Smooth muscle cell (in vitro differentiated cells): Measurements from ENCODE around the gene ERCC5. TPM values are rescaled to one million over a fixed set of nuclear protein-coding genes. Genes with fewer than 3 reads are reported as not detected.

ENCODE experiments used
- DNase-seq: peaks from one replicate; lab custom pipeline; 2025; ENCODE audit not compliant: unreplicated experiment; lab: John Stamatoyannopoulos, UW
- H2AFZ ChIP-seq: fragments of 200-600 bp; sonication (generic); 2 replicates; pipeline ENCODE4 v1.6.0; 2016; ENCODE audit warnings: antibody characterized with exemption, low read depth, mild to moderate bottlenecking
- H3F3A ChIP-seq: fragments of 200-600 bp; sonication (generic); 2 replicates; pipeline ENCODE4 v1.6.0; 2017; ENCODE audit warnings: antibody characterized with exemption, low read depth
- H3K27ac ChIP-seq: fragments of 200-600 bp; sonication (generic); 2 replicates; pipeline ENCODE4 v1.5.1; 2016; ENCODE audit warnings: low read depth, mild to moderate bottlenecking
- H3K27me3 ChIP-seq: fragments of 200-600 bp; sonication (generic); 2 replicates; pipeline ENCODE4 v1.6.1; 2016; ENCODE audit warnings: low read depth, mild to moderate bottlenecking
- H3K36me3 ChIP-seq: fragments of 200-600 bp; sonication (generic); 2 replicates; pipeline ENCODE4 v1.5.1; 2016; ENCODE audit warnings: low read depth
- H3K4me1 ChIP-seq: fragments of 200-600 bp; sonication (generic); 2 replicates; pipeline ENCODE4 v1.5.1; 2016; ENCODE audit warnings: low read depth
- H3K4me2 ChIP-seq: fragments of 200-600 bp; sonication (generic); 2 replicates; pipeline ENCODE4 v1.6.0; 2016; ENCODE audit warnings: mild to moderate bottlenecking
- H3K4me3 ChIP-seq: fragments of 200-600 bp; sonication (generic); 2 replicates; pipeline ENCODE4 v1.5.1; 2016; ENCODE audit warnings: mild to moderate bottlenecking
- H3K79me2 ChIP-seq: fragments of 200-600 bp; sonication (generic); 2 replicates; pipeline ENCODE4 v1.6.0; 2016; ENCODE audit warnings: low read depth, mild to moderate bottlenecking
- H3K9ac ChIP-seq: fragments of 200-600 bp; sonication (generic); 2 replicates; pipeline ENCODE4 v1.6.0; 2016; ENCODE audit warnings: low read depth
- H3K9me3 ChIP-seq: fragments of 200-600 bp; sonication (generic); replicated peaks from 2 replicates; pipeline ENCODE4 v1.5.1; 2016; ENCODE audit warnings: low read depth
- H4K20me1 ChIP-seq: fragments of 200-600 bp; sonication (generic); 2 replicates; pipeline ENCODE4 v1.6.0; 2016; ENCODE audit warnings: low read depth
- CTCF ChIP-seq: fragments of 200-600 bp; sonication (generic); IDR thresholded peaks from 2 replicates; pipeline ENCODE4 v1.5.1; 2017; ENCODE audit warnings: borderline replicate concordance, mild to moderate bottlenecking, antibody characterized with exemption; ENCODE audit not compliant: insufficient read depth, poor library complexity, severe bottlenecking
- WGBS: methylation state at CpG from one replicate; pipeline ENCODE4 v1.1.7; 2016; ENCODE audit warnings: low lambda C conversion rate; 5-methylcytosine and 5-hydroxymethylcytosine counted together
- polyA plus RNA-seq: library from polyadenylated mRNA; unstranded; fragments of >200 nt; fragmentation: Nextera tagmentation; extraction: Ambion mirVana; gene quantifications from 2 replicates; pipeline ENCODE4 v1.2.1, GENCODE V29; 2016
- total RNA-seq: library from RNA; depleted of rRNA; stranded (reverse); fragments of >200 nt; gene quantifications from 2 replicates; pipeline ENCODE4 v1.2.3, GENCODE V29; 2014

Gene ERCC5
- total and polyA plus RNA-seq, 2 experiments from 2014 or later: 30.1 to 65.2 TPM

- no peak overlapping the region for H3K27ac ChIP-seq
- no peaks in the 10 kb centered on the region for H3K9me3 ChIP-seq
- H3K4me2 ChIP-seq: no peak overlapping the region
- H3K9ac ChIP-seq: no peak overlapping the region
- H3K27me3 ChIP-seq: no peaks in the 10 kb centered on the region
- peaks cover 39% of the 10 kb centered on the region for H3K36me3 ChIP-seq
- H3K4me1 ChIP-seq: no peaks in the 10 kb centered on the region
- no peaks in the 10 kb centered on the region for H3F3A ChIP-seq
- H2AFZ ChIP-seq: no peak overlapping the region
- H3K4me3 ChIP-seq: no peak overlapping the region
- no peak for DNase-seq
- peaks cover 33% of the 10 kb centered on the region for H4K20me1 ChIP-seq
- no peak for TF ChIP-seq CTCF
- 97% methylated on average over 7 of the region's 7 CpGs for WGBS
- H3K79me2 ChIP-seq: peaks cover 16% of the 10 kb centered on the region
These were observed 8.8 kb downstream of the ERCC5 start for GRCh38 chr13:102854675-102855074.

- Histone ChIP-seq H3K9ac (no peak overlapping the region), H3K9me3 (no peaks in the 10 kb centered on the region), H3K4me1 (no peaks in the 10 kb centered on the region), H2AFZ (no peak overlapping the region), H3F3A (no peaks in the 10 kb centered on the region), H3K36me3 (peaks cover 42% of the 10 kb centered on the region), H3K79me2 (peaks cover 5% of the 10 kb centered on the region), H4K20me1 (peaks cover 21% of the 10 kb centered on the region), H3K4me2 (no peak overlapping the region), H3K27ac (no peak overlapping the region), H3K27me3 (no peaks in the 10 kb centered on the region), H3K4me3 (no peak overlapping the region)
- no peak for DNase-seq
- WGBS: 81% methylated on average over 6 of the region's 6 CpGs
- TF ChIP-seq CTCF: no peak
These were observed 10.7 kb downstream of the ERCC5 start for GRCh38 chr13:102856557-102856956.

- Histone ChIP-seq H3K9me3 (no peaks in the 10 kb centered on the region), H3K27ac (no peak overlapping the region), H3K79me2 (no peaks in the 10 kb centered on the region), H2AFZ (no peak overlapping the region), H3K4me1 (no peaks in the 10 kb centered on the region), H3K27me3 (no peaks in the 10 kb centered on the region), H3K4me3 (no peak overlapping the region), H4K20me1 (peaks cover 26% of the 10 kb centered on the region), H3F3A (no peaks in the 10 kb centered on the region), H3K36me3 (peaks cover 45% of the 10 kb centered on the region), H3K4me2 (no peak overlapping the region), H3K9ac (no peak overlapping the region)
- WGBS: 97% methylated on average over 13 of the region's 13 CpGs
- TF ChIP-seq CTCF: no peak
- no peak for DNase-seq
These were observed 16.9 kb downstream of the ERCC5 start for GRCh38 chr13:102862624-102863210.

GRCh38 chr13:102863590-102863989, 17.8 kb downstream of the ERCC5 start:
- H3K9me3 ChIP-seq: no peaks in the 10 kb centered on the region
- TF ChIP-seq CTCF: no peak
- peaks cover 37% of the 10 kb centered on the region for H3K36me3 ChIP-seq
- no peak overlapping the region for H2AFZ ChIP-seq
- no peak overlapping the region for H3K9ac ChIP-seq
- no peaks in the 10 kb centered on the region for H3F3A ChIP-seq
- no peak overlapping the region for H3K4me3 ChIP-seq
- WGBS: 84% methylated on average over 4 of the region's 4 CpGs
- no peak overlapping the region for H3K27ac ChIP-seq
- H3K27me3 ChIP-seq: no peaks in the 10 kb centered on the region
- no peaks in the 10 kb centered on the region for H3K4me1 ChIP-seq
- H4K20me1 ChIP-seq: peaks cover 30% of the 10 kb centered on the region
- no peaks in the 10 kb centered on the region for H3K79me2 ChIP-seq
- no peak for DNase-seq
- no peak overlapping the region for H3K4me2 ChIP-seq
